HepG2 (cell line): ENCODE measurements around the gene MAFF. TPM values are rescaled to one million over a fixed set of nuclear protein-coding genes. Genes with fewer than 3 reads are reported as not detected.

Experiments used
- ARID5B ChIP-seq: IDR thresholded peaks from 2 replicates; pipeline ENCODE4 v1.4.0; 2020; ENCODE audit warnings: mild to moderate bottlenecking, missing genetic modification reagents
- HDAC1 ChIP-seq: sonication (generic); formaldehyde crosslinking; IDR thresholded peaks from 2 replicates; pipeline ENCODE4 v1.5.1; 2020; ENCODE audit warnings: mild to moderate bottlenecking, missing genetic modification reagents
- HNF4A ChIP-seq: sonication (generic); formaldehyde crosslinking; IDR thresholded peaks from 2 replicates; pipeline ENCODE4 v1.4.0; 2020; ENCODE audit warnings: missing genetic modification reagents
- IRF9 ChIP-seq: sonication (generic); formaldehyde crosslinking; IDR thresholded peaks from 2 replicates; pipeline ENCODE4 v1.8.0; 2022; ENCODE audit warnings: missing genetic modification reagents, mild to moderate bottlenecking, borderline replicate concordance
- JUNB ChIP-seq: sonication (generic); formaldehyde crosslinking; IDR thresholded peaks from 2 replicates; pipeline ENCODE4 v1.8.0; 2022; ENCODE audit warnings: missing genetic modification reagents, mild to moderate bottlenecking, borderline replicate concordance
- MAFG ChIP-seq: sonication (generic); formaldehyde crosslinking; IDR thresholded peaks from 2 replicates; pipeline ENCODE4 v1.5.1; 2020; ENCODE audit warnings: mild to moderate bottlenecking, missing genetic modification reagents
- MTF2 ChIP-seq: sonication (generic); formaldehyde crosslinking; IDR thresholded peaks from 2 replicates; pipeline ENCODE4 v1.5.0; 2020; ENCODE audit warnings: missing genetic modification reagents, borderline replicate concordance
- RAD51 ChIP-seq: fragments of 450-650 bp; IDR thresholded peaks from 2 replicates; pipeline ENCODE4 v1.6.1; 2016; ENCODE audit warnings: borderline replicate concordance
- REPIN1 ChIP-seq: sonication (generic); formaldehyde crosslinking; IDR thresholded peaks from 2 replicates; pipeline ENCODE4 v1.8.0; 2022; ENCODE audit warnings: missing genetic modification reagents, low read depth, mild to moderate bottlenecking, borderline replicate concordance
- SNAI1 ChIP-seq: sonication (generic); formaldehyde crosslinking; IDR thresholded peaks from 2 replicates; pipeline ENCODE4 v1.5.0; 2020; ENCODE audit warnings: mild to moderate bottlenecking, missing genetic modification reagents, borderline replicate concordance
- TCF7 ChIP-seq: sonication (generic); IDR thresholded peaks from 2 replicates; pipeline ENCODE4 v1.6.1; 2016; ENCODE audit warnings: antibody characterized with exemption, low read depth
- ZBTB7A ChIP-seq: sonication (generic); formaldehyde crosslinking; IDR thresholded peaks from 2 replicates; pipeline ENCODE4 v1.8.0; 2022; ENCODE audit warnings: mild to moderate bottlenecking, missing genetic modification reagents
- ZFP36L1 ChIP-seq: sonication (generic); formaldehyde crosslinking; IDR thresholded peaks from 2 replicates; pipeline ENCODE4 v1.8.0; 2022; ENCODE audit warnings: mild to moderate bottlenecking, missing genetic modification reagents, moderate library complexity
- ZFP36L2 ChIP-seq: sonication (generic); formaldehyde crosslinking; IDR thresholded peaks from 2 replicates; pipeline ENCODE4 v1.4.0; 2020; ENCODE audit warnings: missing genetic modification reagents
- ZKSCAN1 ChIP-seq: fragments of 150-350 bp; IDR thresholded peaks from 2 replicates; pipeline ENCODE4 v1.6.1; 2014; ENCODE audit warnings: low read length
- ZNF160 ChIP-seq: sonication (generic); formaldehyde crosslinking; IDR thresholded peaks from 2 replicates; pipeline ENCODE4 v1.8.0; 2022; ENCODE audit warnings: mild to moderate bottlenecking, inconsistent platforms, missing genetic modification reagents
- ZNF446 ChIP-seq: sonication (generic); formaldehyde crosslinking; IDR thresholded peaks from 2 replicates; pipeline ENCODE4 v1.5.0; 2020; ENCODE audit warnings: mild to moderate bottlenecking, missing genetic modification reagents
- ZNF513 ChIP-seq: sonication (generic); formaldehyde crosslinking; conservative IDR thresholded peaks from 2 replicates; pipeline ENCODE4 v1.5.0; 2020; ENCODE audit warnings: missing genetic modification reagents
- ZNF564 ChIP-seq: sonication (generic); formaldehyde crosslinking; IDR thresholded peaks from 2 replicates; pipeline ENCODE4 v1.8.1; 2023; ENCODE audit warnings: mild to moderate bottlenecking, missing genetic modification reagents
- ZNF652 ChIP-seq: IDR thresholded peaks from 2 replicates; pipeline ENCODE4 v1.6.1; 2016; ENCODE audit warnings: low read depth, borderline replicate concordance
- ZSCAN25 ChIP-seq: sonication (generic); formaldehyde crosslinking; IDR thresholded peaks from 2 replicates; pipeline ENCODE4 v1.8.0; 2022; ENCODE audit warnings: mild to moderate bottlenecking, missing genetic modification reagents
- ZXDC ChIP-seq: sonication (generic); formaldehyde crosslinking; IDR thresholded peaks from 2 replicates; pipeline ENCODE4 v1.5.0; 2020; ENCODE audit warnings: mild to moderate bottlenecking, missing genetic modification reagents
- polyA plus RNA-seq, 8 experiments: library from polyadenylated mRNA; depleted of rRNA in 3 of 8; stranded (reverse) in 7 of 8; unstranded in 1 of 8; fragments of >200 nt; fragmentation: Illumina TruSeq in 4 of 8; extraction: Trizol in 4 of 8; gene quantifications; 2 replicates each; pipeline versions ENCODE4 v1.2.1 to v1.2.3, GENCODE V29; 2011 to 2016; ENCODE audit warnings: low read depth in 4 of 8, missing spikeins in 1 of 8, mixed read lengths in 1 of 8; ENCODE audit not compliant: insufficient read depth in 1 of 8
- total RNA-seq, 5 experiments: library from RNA; depleted of rRNA; stranded (reverse); fragments of >200 nt; fragmentation: Illumina TruSeq; extraction: Trizol; gene quantifications; 2 replicates each; pipeline ENCODE4 v1.2.3, GENCODE V29; 2016; ENCODE audit warnings: low read depth in 1 of 5

Gene MAFF
- total and polyA plus RNA-seq, 2 of the 13 experiments (the other 11 are each of a cell fraction or from before 2014, with no cell fraction given): 5.4 to 14.3 TPM

- peak; percentile 91 for TF ChIP-seq HDAC1 (CRISPR knock-in tag)
- no peak for TF ChIP-seq ZNF513 (CRISPR knock-in tag)
- no peak for TF ChIP-seq ZNF652 (CRISPR knock-in tag)
- no peak for TF ChIP-seq MTF2 (CRISPR knock-in tag)
- peak; percentile 98 for TF ChIP-seq JUNB (CRISPR knock-in tag)
- TF ChIP-seq ZNF160 (CRISPR knock-in tag): no peak
- peak; percentile 78 for TF ChIP-seq HNF4A (CRISPR knock-in tag)
- TF ChIP-seq MAFG (CRISPR knock-in tag): no peak
- TF ChIP-seq ZFP36L2 (CRISPR knock-in tag): no peak
- TF ChIP-seq ZNF446 (CRISPR knock-in tag): no peak
- no peak for TF ChIP-seq ZXDC
- TF ChIP-seq ZKSCAN1: no peak
- TF ChIP-seq ZNF564: no peak
- no peak; the same call in 1 of the 2 replicates for TF ChIP-seq IRF9 (CRISPR knock-in tag)
- TF ChIP-seq ARID5B (CRISPR knock-in tag): peak; percentile 95
- peak; percentile 83 for TF ChIP-seq ZSCAN25 (CRISPR knock-in tag)
- peak; percentile 28; the same call in 1 of the 2 replicates for TF ChIP-seq REPIN1
- peak; percentile 64 for TF ChIP-seq TCF7
- no peak for TF ChIP-seq SNAI1 (CRISPR knock-in tag)
- TF ChIP-seq ZBTB7A (CRISPR knock-in tag): no peak; the same call in 1 of the 2 replicates
- no peak for TF ChIP-seq RAD51
- TF ChIP-seq ZFP36L1 (CRISPR knock-in tag): peak; percentile 64; the same call in 1 of the 2 replicates
Observed at GRCh38 chr22:38177926-38178604, 23.7 kb upstream of the MAFF start (continued).
